ENCODE measurements around the gene NUFIP1.
"Not testable (repeated sequence)": the region's sequence is repeated elsewhere in the genome, so short reads cannot be mapped to it uniquely, and the experiment has no call there.

The NUFIP1 gene

GRCh38 chr13:44905556-44905955 is 83.7 kb downstream of the NUFIP1 start:
- Histone ChIP-seq H3K27me3 (ENCODE audit: insufficient read depth, insufficient read length) (no peaks in the 10 kb centered on the region), H3K9me3 (ENCODE audit: insufficient read depth, low read length) (0 out of 2 replicates have a peak, but pooled peaks cover 11% of the 10 kb centered on the region), H3K4me3 (ENCODE audit: insufficient read length, low read depth) (no peak overlapping the region), H3K36me3 (ENCODE audit: insufficient read depth, insufficient read length, low read length) (no peaks in the 10 kb centered on the region), H3K4me1 (ENCODE audit: insufficient read depth, insufficient read length) (peaks cover 5% of the 10 kb centered on the region), H3K9ac (ENCODE audit: insufficient read length, low read depth) (no peak overlapping the region)
- no peak for DNase-seq (ENCODE audit: low read depth, low spot score)
- TF ChIP-seq SUZ12 (IDR thresholded peaks at IDR 0.05; ENCODE audit: extremely low read depth, insufficient read depth, insufficient read length): no peak
- no peak for TF ChIP-seq YY1 (IDR thresholded peaks at IDR 0.05; ENCODE audit: insufficient read depth, insufficient read length)
- TF ChIP-seq ZNF274 (IDR thresholded peaks at IDR 0.05; ENCODE audit: low read depth, low read length): no peak

- no peak for TF ChIP-seq YY1 (IDR thresholded peaks at IDR 0.05; ENCODE audit: insufficient read depth, insufficient read length)
- TF ChIP-seq SUZ12 (IDR thresholded peaks at IDR 0.05; ENCODE audit: extremely low read depth, insufficient read depth, insufficient read length): no peak
- no peak for TF ChIP-seq ZNF274 (IDR thresholded peaks at IDR 0.05; ENCODE audit: low read depth, low read length)
- Histone ChIP-seq H3K9ac (ENCODE audit: insufficient read length, low read depth) (no peak overlapping the region), H3K27me3 (ENCODE audit: insufficient read depth, insufficient read length) (no peaks in the 10 kb centered on the region), H3K9me3 (ENCODE audit: insufficient read depth, low read length) (0 out of 2 replicates have a peak, but pooled peaks cover 11% of the 10 kb centered on the region), H3K4me3 (ENCODE audit: insufficient read length, low read depth) (no peak overlapping the region), H3K4me1 (ENCODE audit: insufficient read depth, insufficient read length) (peaks cover 5% of the 10 kb centered on the region), H3K36me3 (ENCODE audit: insufficient read depth, insufficient read length, low read length) (no peaks in the 10 kb centered on the region)
- no peak for DNase-seq (ENCODE audit: low read depth, low spot score)
Observed at GRCh38 chr13:44904967-44905366, 84.3 kb downstream of the NUFIP1 start.

GRCh38 chr13:44903574-44903985 is 85.7 kb downstream of the NUFIP1 start:
- H3K9ac ChIP-seq (ENCODE audit: insufficient read length, low read depth): no peak overlapping the region
- TF ChIP-seq ZNF274 (IDR thresholded peaks at IDR 0.05; ENCODE audit: low read depth, low read length) (no peak), SUZ12 (IDR thresholded peaks at IDR 0.05; ENCODE audit: extremely low read depth, insufficient read depth, insufficient read length) (no peak), YY1 (IDR thresholded peaks at IDR 0.05; ENCODE audit: insufficient read depth, insufficient read length) (no peak)
- no peaks in the 10 kb centered on the region for H3K36me3 ChIP-seq (ENCODE audit: insufficient read depth, insufficient read length, low read length)
- peaks cover 5% of the 10 kb centered on the region for H3K4me1 ChIP-seq (ENCODE audit: insufficient read depth, insufficient read length)
- H3K9me3 ChIP-seq (ENCODE audit: insufficient read depth, low read length): 0 out of 2 replicates have a peak, but pooled peaks cover 11% of the 10 kb centered on the region
- no peak overlapping the region for H3K4me3 ChIP-seq (ENCODE audit: insufficient read length, low read depth)
- H3K27me3 ChIP-seq (ENCODE audit: insufficient read depth, insufficient read length): no peaks in the 10 kb centered on the region
- DNase-seq (ENCODE audit: low read depth, low spot score): peak; percentile 23

GRCh38 chr13:44902738-44903137 is 86.5 kb downstream of the NUFIP1 start:
- H3K9me3 ChIP-seq (ENCODE audit: insufficient read depth, low read length): 0 out of 2 replicates have a peak, but pooled peaks cover 11% of the 10 kb centered on the region
- H3K27me3 ChIP-seq (ENCODE audit: insufficient read depth, insufficient read length): no peaks in the 10 kb centered on the region
- H3K9ac ChIP-seq (ENCODE audit: insufficient read length, low read depth): no peak overlapping the region
- no peak for TF ChIP-seq ZNF274 (IDR thresholded peaks at IDR 0.05; ENCODE audit: low read depth, low read length)
- TF ChIP-seq SUZ12 (IDR thresholded peaks at IDR 0.05; ENCODE audit: extremely low read depth, insufficient read depth, insufficient read length): no peak
- TF ChIP-seq YY1 (IDR thresholded peaks at IDR 0.05; ENCODE audit: insufficient read depth, insufficient read length): no peak
- H3K4me1 ChIP-seq (ENCODE audit: insufficient read depth, insufficient read length): peaks cover 5% of the 10 kb centered on the region
- no peak overlapping the region for H3K4me3 ChIP-seq (ENCODE audit: insufficient read length, low read depth)
- DNase-seq (ENCODE audit: low read depth, low spot score): no peak
- H3K36me3 ChIP-seq (ENCODE audit: insufficient read depth, insufficient read length, low read length): no peaks in the 10 kb centered on the region

GRCh38 chr13:44899967-44900366 is 89.3 kb downstream of the NUFIP1 start:
- no peak for DNase-seq (ENCODE audit: low read depth, low spot score)
- Histone ChIP-seq H3K9me3 (ENCODE audit: insufficient read depth, low read length) (0 out of 2 replicates have a peak, but pooled peaks cover 11% of the 10 kb centered on the region), H3K36me3 (ENCODE audit: insufficient read depth, insufficient read length, low read length) (no peaks in the 10 kb centered on the region), H3K27me3 (ENCODE audit: insufficient read depth, insufficient read length) (no peaks in the 10 kb centered on the region), H3K9ac (ENCODE audit: insufficient read length, low read depth) (no peak overlapping the region), H3K4me1 (ENCODE audit: insufficient read depth, insufficient read length) (peaks cover 5% of the 10 kb centered on the region), H3K4me3 (ENCODE audit: insufficient read length, low read depth) (no peak overlapping the region)
- no peak for TF ChIP-seq ZNF274 (IDR thresholded peaks at IDR 0.05; ENCODE audit: low read depth, low read length)
- TF ChIP-seq SUZ12 (IDR thresholded peaks at IDR 0.05; ENCODE audit: extremely low read depth, insufficient read depth, insufficient read length): no peak
- no peak for TF ChIP-seq YY1 (IDR thresholded peaks at IDR 0.05; ENCODE audit: insufficient read depth, insufficient read length)

- 0 out of 2 replicates have a peak, but pooled peaks cover 11% of the 10 kb centered on the region for H3K9me3 ChIP-seq (ENCODE audit: insufficient read depth, low read length)
- not testable (repeated sequence) for H3K4me3 ChIP-seq (ENCODE audit: insufficient read length, low read depth); H3K9ac ChIP-seq (ENCODE audit: insufficient read length, low read depth); H3K27me3 ChIP-seq (ENCODE audit: insufficient read depth, insufficient read length); H3K4me1 ChIP-seq (ENCODE audit: insufficient read depth, insufficient read length); H3K36me3 ChIP-seq (ENCODE audit: insufficient read depth, insufficient read length, low read length); DNase-seq (ENCODE audit: low read depth, low spot score)
Observed at GRCh38 chr13:44898308-44898707, 91.0 kb downstream of the NUFIP1 start.

GRCh38 chr13:44895953-44896335 is 93.3 kb downstream of the NUFIP1 start:
- Histone ChIP-seq H3K27me3 (ENCODE audit: insufficient read depth, insufficient read length) (no peaks in the 10 kb centered on the region), H3K36me3 (ENCODE audit: insufficient read depth, insufficient read length, low read length) (no peaks in the 10 kb centered on the region), H3K9ac (ENCODE audit: insufficient read length, low read depth) (no peak overlapping the region), H3K4me3 (ENCODE audit: insufficient read length, low read depth) (no peak overlapping the region), H3K9me3 (ENCODE audit: insufficient read depth, low read length) (no peaks in the 10 kb centered on the region), H3K4me1 (ENCODE audit: insufficient read depth, insufficient read length) (peaks cover 4% of the 10 kb centered on the region)
- no peak for DNase-seq (ENCODE audit: low read depth, low spot score)
- TF ChIP-seq SUZ12 (IDR thresholded peaks at IDR 0.05; ENCODE audit: extremely low read depth, insufficient read depth, insufficient read length) (no peak), ZNF274 (IDR thresholded peaks at IDR 0.05; ENCODE audit: low read depth, low read length) (no peak), YY1 (IDR thresholded peaks at IDR 0.05; ENCODE audit: insufficient read depth, insufficient read length) (no peak)

Measured in NT2/D1 (cell line).